Neural cell (in vitro differentiated cells): Measurements from ENCODE around the gene CFAP43.

Experiments
- RAD21 ChIP-seq: fragments of 450-650 bp; conservative IDR thresholded peaks from 2 replicates; pipeline ENCODE4 v1.6.1; 2014; ENCODE audit warnings: antibody characterized with exemption, mild to moderate bottlenecking, moderate library complexity
- TF ChIP-seq, protein P1 (sequence below): fragments of 450-650 bp; IDR thresholded peaks from 2 replicates; pipeline ENCODE4 v1.5.1; 2014; ENCODE audit warnings: antibody characterized with exemption, mild to moderate bottlenecking, moderate library complexity; ENCODE audit not compliant: poor library complexity, severe bottlenecking

GRCh38 chr10:104150139-104150538 is 82.0 kb downstream of the CFAP43 start:
- TF ChIP-seq, protein P1, sequence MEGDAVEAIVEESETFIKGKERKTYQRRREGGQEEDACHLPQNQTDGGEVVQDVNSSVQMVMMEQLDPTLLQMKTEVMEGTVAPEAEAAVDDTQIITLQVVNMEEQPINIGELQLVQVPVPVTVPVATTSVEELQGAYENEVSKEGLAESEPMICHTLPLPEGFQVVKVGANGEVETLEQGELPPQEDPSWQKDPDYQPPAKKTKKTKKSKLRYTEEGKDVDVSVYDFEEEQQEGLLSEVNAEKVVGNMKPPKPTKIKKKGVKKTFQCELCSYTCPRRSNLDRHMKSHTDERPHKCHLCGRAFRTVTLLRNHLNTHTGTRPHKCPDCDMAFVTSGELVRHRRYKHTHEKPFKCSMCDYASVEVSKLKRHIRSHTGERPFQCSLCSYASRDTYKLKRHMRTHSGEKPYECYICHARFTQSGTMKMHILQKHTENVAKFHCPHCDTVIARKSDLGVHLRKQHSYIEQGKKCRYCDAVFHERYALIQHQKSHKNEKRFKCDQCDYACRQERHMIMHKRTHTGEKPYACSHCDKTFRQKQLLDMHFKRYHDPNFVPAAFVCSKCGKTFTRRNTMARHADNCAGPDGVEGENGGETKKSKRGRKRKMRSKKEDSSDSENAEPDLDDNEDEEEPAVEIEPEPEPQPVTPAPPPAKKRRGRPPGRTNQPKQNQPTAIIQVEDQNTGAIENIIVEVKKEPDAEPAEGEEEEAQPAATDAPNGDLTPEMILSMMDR = no peak
- no peak for TF ChIP-seq RAD21
